Activated CD4-positive, alpha-beta T cell treated with anti-CD3 and anti-CD28 coated beads, Interleukin-2, Interleukin-4, amounts not matched to agents 100 ng/mL and 50 ng/mL, durations not matched to agents 16 hours and 8 hours (primary cell): Measurements from ENCODE around the gene SRP9.
"Not testable (repeated sequence)": the region's sequence is repeated elsewhere in the genome, so short reads cannot be mapped to it uniquely, and the experiment has no call there.

ENCODE experiments used
- DNase-seq: peaks from one replicate; pipeline ENCODE4 v3.0.0-alpha.2; 2020; ENCODE audit warnings: low spot score

SRP9 gene

GRCh38 chr1:225776294-225776693 lies 1.3 kb upstream of the SRP9 start:
- no peak for DNase-seq

GRCh38 chr1:225777058-225777582 lies 506 bp upstream of the SRP9 start:
- peak; percentile 1 for DNase-seq

- DNase-seq = no peak
Observed at GRCh38 chr1:225778337-225778669, 677 bp downstream of the SRP9 start.

- DNase-seq = not testable (repeated sequence)
Observed at GRCh38 chr1:225779165-225779564, 1.5 kb downstream of the SRP9 start.

GRCh38 chr1:225780134-225780533 lies 2.5 kb downstream of the SRP9 start:
- DNase-seq = no peak

- DNase-seq = no peak
Observed at GRCh38 chr1:225780630-225781029, 3.0 kb downstream of the SRP9 start.

- DNase-seq = not testable (repeated sequence)
Observed at GRCh38 chr1:225789142-225789541, 11.5 kb downstream of the SRP9 start.

GRCh38 chr1:225794954-225795353 lies 17.3 kb downstream of the SRP9 start:
- no peak for DNase-seq

GRCh38 chr1:225796097-225796496 lies 18.5 kb downstream of the SRP9 start:
- not testable (repeated sequence) for DNase-seq

- DNase-seq = not testable (repeated sequence)
Observed at GRCh38 chr1:225801146-225801545, 23.5 kb downstream of the SRP9 start.

- DNase-seq = no peak
Observed at GRCh38 chr1:225806249-225806648, 28.6 kb downstream of the SRP9 start.

- not testable (repeated sequence) for DNase-seq
Observed at GRCh38 chr1:225806736-225807135, 29.1 kb downstream of the SRP9 start.

GRCh38 chr1:225808136-225808535 lies 30.5 kb downstream of the SRP9 start:
- no peak for DNase-seq

- peak; percentile 76 for DNase-seq
Observed at GRCh38 chr1:225809842-225810578, 32.4 kb downstream of the SRP9 start, which contains the start of gene EPHX1. TSS of gene EPHX1 (plus strand) at chr1:225810124. CDS start at chr1:225828730, 18,606 bp downstream.

- DNase-seq = not testable (repeated sequence)
Observed at GRCh38 chr1:225810579-225811538, 33.2 kb downstream of the SRP9 start.

- no peak for DNase-seq
Observed at GRCh38 chr1:225811622-225812487, 34.2 kb downstream of the SRP9 start.

- no peak for DNase-seq
Observed at GRCh38 chr1:225812488-225813213, 35.0 kb downstream of the SRP9 start.

- no peak for DNase-seq
Observed at GRCh38 chr1:225813214-225813964, 35.8 kb downstream of the SRP9 start.

- DNase-seq = no peak
Observed at GRCh38 chr1:225814381-225814780, 36.8 kb downstream of the SRP9 start.

GRCh38 chr1:225815090-225815489 lies 37.5 kb downstream of the SRP9 start:
- DNase-seq = not testable (repeated sequence)
